ENCODE data around the gene SIGMAR1. TPM values are rescaled to one million over a fixed set of nuclear protein-coding genes. Genes with fewer than 3 reads are reported as not detected.

Gene SIGMAR1
- total RNA-seq, 1 donor from 2014 or later: 73.2 TPM

DNA sequence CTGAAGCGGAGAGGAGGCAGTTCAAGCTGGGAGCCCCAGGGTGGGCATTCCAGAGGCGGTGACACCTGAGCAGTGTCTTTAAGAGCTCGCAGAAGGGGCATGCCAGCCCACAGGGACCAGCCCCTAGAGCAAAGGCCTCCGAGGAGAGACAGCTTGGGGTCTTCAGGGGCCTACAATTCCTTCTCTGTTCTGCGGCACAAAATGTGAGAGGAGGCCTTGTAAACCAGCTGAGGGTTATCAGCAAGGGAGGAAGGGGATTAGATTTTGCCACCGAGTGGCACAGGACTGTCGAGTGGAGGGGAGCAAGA is 505 bp upstream of the SIGMAR1 start:
- no peak for FAIRE-seq
- Mint-ChIP-seq H3K4me1 (ENCODE audit: low read depth, unreplicated experiment) (peaks cover 4% of the 10 kb centered on the region), H3K4me3 (ENCODE audit: unreplicated experiment) (peak overlapping the region; percentile 76), H3K27me3 (ENCODE audit: low read depth, unreplicated experiment) (no peaks in the 10 kb centered on the region), H3K36me3 (ENCODE audit: low read depth, unreplicated experiment) (peaks cover 3% of the 10 kb centered on the region), H3K27ac (ENCODE audit: unreplicated experiment) (peak overlapping the region; percentile 66), H3K9me3 (ENCODE audit: unreplicated experiment) (no peaks in the 10 kb centered on the region)
- peaks cover 25% of the 10 kb centered on the region for H3K79me2 ChIP-seq (ENCODE audit: insufficient read depth, low read length)
- peak overlapping the region; percentile 83 for H3K9ac ChIP-seq (ENCODE audit: low read length)
- no peaks in the 10 kb centered on the region for H3K27me3 ChIP-seq (ENCODE audit: insufficient read depth, low read length)
- H3K36me3 ChIP-seq (ENCODE audit: insufficient read depth, low read length): no peaks in the 10 kb centered on the region
- DNase-seq (ENCODE audit: low read depth): no peak
- peaks cover 27% of the 10 kb centered on the region for H4K20me1 ChIP-seq (ENCODE audit: insufficient read depth, low read length)
- no peak overlapping the region for H3K27ac ChIP-seq (ENCODE audit: low read depth, low read length)
- H2AFZ ChIP-seq (ENCODE audit: low read depth, low read length): peak overlapping the region; percentile 99
- no peaks in the 10 kb centered on the region for H3K9me3 ChIP-seq (ENCODE audit: insufficient read depth, low read depth, low read length)
- H3K4me2 ChIP-seq (ENCODE audit: low read length): peak overlapping the region; percentile 99
- TF ChIP-seq, protein P1, sequence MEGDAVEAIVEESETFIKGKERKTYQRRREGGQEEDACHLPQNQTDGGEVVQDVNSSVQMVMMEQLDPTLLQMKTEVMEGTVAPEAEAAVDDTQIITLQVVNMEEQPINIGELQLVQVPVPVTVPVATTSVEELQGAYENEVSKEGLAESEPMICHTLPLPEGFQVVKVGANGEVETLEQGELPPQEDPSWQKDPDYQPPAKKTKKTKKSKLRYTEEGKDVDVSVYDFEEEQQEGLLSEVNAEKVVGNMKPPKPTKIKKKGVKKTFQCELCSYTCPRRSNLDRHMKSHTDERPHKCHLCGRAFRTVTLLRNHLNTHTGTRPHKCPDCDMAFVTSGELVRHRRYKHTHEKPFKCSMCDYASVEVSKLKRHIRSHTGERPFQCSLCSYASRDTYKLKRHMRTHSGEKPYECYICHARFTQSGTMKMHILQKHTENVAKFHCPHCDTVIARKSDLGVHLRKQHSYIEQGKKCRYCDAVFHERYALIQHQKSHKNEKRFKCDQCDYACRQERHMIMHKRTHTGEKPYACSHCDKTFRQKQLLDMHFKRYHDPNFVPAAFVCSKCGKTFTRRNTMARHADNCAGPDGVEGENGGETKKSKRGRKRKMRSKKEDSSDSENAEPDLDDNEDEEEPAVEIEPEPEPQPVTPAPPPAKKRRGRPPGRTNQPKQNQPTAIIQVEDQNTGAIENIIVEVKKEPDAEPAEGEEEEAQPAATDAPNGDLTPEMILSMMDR (IDR thresholded peaks at IDR 0.05; ENCODE audit: insufficient read depth, low read depth, low read length): no peak
- TF ChIP-seq EZH2 (IDR thresholded peaks at IDR 0.05; ENCODE audit: insufficient read depth, low read length): no peak
- peaks cover 16% of the 10 kb centered on the region for H3K4me1 ChIP-seq (ENCODE audit: insufficient read depth, low read length)
- peak overlapping the region; percentile 76 for H3K4me3 ChIP-seq (ENCODE audit: insufficient read depth, low read depth, low read length)

DNA sequence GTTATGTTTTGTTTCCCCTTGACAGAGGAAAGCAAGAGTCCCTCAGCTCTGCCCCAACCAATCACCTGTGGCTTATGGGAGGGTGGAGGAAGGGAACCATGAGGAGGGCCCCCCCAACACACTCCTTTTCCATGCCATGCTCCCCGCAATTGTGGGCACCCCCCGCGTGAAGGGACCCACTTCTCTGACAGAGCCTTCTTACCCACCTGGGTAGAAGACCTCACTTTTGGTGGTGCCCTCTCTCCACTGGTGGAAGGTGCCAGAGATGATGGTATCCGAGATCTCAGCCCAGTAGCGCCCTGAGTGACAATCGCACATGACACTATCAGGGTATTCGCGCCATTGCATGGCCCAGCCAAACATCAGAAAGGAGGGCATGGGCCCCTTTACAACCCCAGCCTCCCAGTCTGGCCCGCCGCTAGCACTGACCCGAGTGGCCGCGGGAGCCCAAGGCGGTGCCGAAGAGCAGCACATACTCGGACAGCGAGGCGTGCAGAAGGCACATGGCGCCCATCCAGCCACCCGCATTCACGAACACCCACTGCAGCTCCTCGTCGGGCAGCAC is 714 bp downstream of the SIGMAR1 start:
- peak overlapping the region; percentile 53 for H3K27ac Mint-ChIP-seq (ENCODE audit: unreplicated experiment)
- Histone ChIP-seq H3K79me2 (ENCODE audit: insufficient read depth, low read length) (peaks cover 25% of the 10 kb centered on the region), H3K9me3 (ENCODE audit: insufficient read depth, low read depth, low read length) (no peaks in the 10 kb centered on the region), H4K20me1 (ENCODE audit: insufficient read depth, low read length) (peaks cover 27% of the 10 kb centered on the region), H3K4me1 (ENCODE audit: insufficient read depth, low read length) (peaks cover 16% of the 10 kb centered on the region), H3K27ac (ENCODE audit: low read depth, low read length) (peak overlapping the region; percentile 53), H2AFZ (ENCODE audit: low read depth, low read length) (peak overlapping the region; percentile 99), H3K27me3 (ENCODE audit: insufficient read depth, low read length) (no peaks in the 10 kb centered on the region), H3K9ac (ENCODE audit: low read length) (peak overlapping the region; percentile 83), H3K4me2 (ENCODE audit: low read length) (peak overlapping the region; percentile 99), H3K36me3 (ENCODE audit: insufficient read depth, low read length) (no peaks in the 10 kb centered on the region), H3K4me3 (ENCODE audit: insufficient read depth, low read depth, low read length) (peak overlapping the region; percentile 76)
- peaks cover 3% of the 10 kb centered on the region for H3K36me3 Mint-ChIP-seq (ENCODE audit: low read depth, unreplicated experiment)
- no peak for FAIRE-seq
- peaks cover 7% of the 10 kb centered on the region for H3K27me3 Mint-ChIP-seq (ENCODE audit: low read depth, unreplicated experiment)
- H3K4me1 Mint-ChIP-seq (ENCODE audit: low read depth, unreplicated experiment): peaks cover 4% of the 10 kb centered on the region
- H3K9me3 Mint-ChIP-seq (ENCODE audit: unreplicated experiment): no peaks in the 10 kb centered on the region
- peak overlapping the region; percentile 87 for H3K4me3 Mint-ChIP-seq (ENCODE audit: unreplicated experiment)
- DNase-seq (ENCODE audit: low read depth): no peak
- TF ChIP-seq, protein P1 (IDR thresholded peaks at IDR 0.05; ENCODE audit: insufficient read depth, low read depth, low read length): no peak
- TF ChIP-seq EZH2 (IDR thresholded peaks at IDR 0.05; ENCODE audit: insufficient read depth, low read length): no peak

DNA sequence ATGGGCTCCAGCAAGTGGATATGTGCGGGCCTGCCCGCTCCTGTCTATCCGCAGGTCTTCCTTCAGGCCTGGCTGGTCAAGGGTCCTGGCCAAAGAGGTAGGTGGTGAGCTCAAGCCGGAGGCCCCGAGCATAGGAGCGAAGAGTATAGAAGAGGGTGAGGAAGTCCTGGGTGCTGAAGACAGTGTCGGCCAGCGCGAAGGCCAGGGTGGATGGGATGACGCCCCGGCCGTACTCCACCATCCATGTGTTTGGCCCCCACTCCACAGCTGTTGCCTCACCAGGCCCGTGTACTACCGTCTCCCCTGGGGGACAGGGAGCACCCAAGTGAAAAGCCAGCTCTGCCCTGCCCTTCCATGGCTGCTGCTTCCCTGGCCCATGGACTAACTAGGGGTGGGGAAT is 2.0 kb downstream of the SIGMAR1 start:
- Histone ChIP-seq H3K79me2 (ENCODE audit: insufficient read depth, low read length) (peaks cover 25% of the 10 kb centered on the region), H4K20me1 (ENCODE audit: insufficient read depth, low read length) (peaks cover 27% of the 10 kb centered on the region), H3K4me2 (ENCODE audit: low read length) (peak overlapping the region; percentile 50), H3K27ac (ENCODE audit: low read depth, low read length) (no peak overlapping the region), H3K9ac (ENCODE audit: low read length) (no peak overlapping the region), H2AFZ (ENCODE audit: low read depth, low read length) (no peak overlapping the region), H3K36me3 (ENCODE audit: insufficient read depth, low read length) (no peaks in the 10 kb centered on the region), H3K27me3 (ENCODE audit: insufficient read depth, low read length) (peaks cover 4% of the 10 kb centered on the region), H3K4me3 (ENCODE audit: insufficient read depth, low read depth, low read length) (no peak overlapping the region), H3K9me3 (ENCODE audit: insufficient read depth, low read depth, low read length) (no peaks in the 10 kb centered on the region), H3K4me1 (ENCODE audit: insufficient read depth, low read length) (peaks cover 16% of the 10 kb centered on the region)
- Mint-ChIP-seq H3K4me1 (ENCODE audit: low read depth, unreplicated experiment) (peaks cover 4% of the 10 kb centered on the region), H3K36me3 (ENCODE audit: low read depth, unreplicated experiment) (peaks cover 3% of the 10 kb centered on the region), H3K27me3 (ENCODE audit: low read depth, unreplicated experiment) (peaks cover 18% of the 10 kb centered on the region), H3K4me3 (ENCODE audit: unreplicated experiment) (peak overlapping the region; percentile 61), H3K9me3 (ENCODE audit: unreplicated experiment) (no peaks in the 10 kb centered on the region), H3K27ac (ENCODE audit: unreplicated experiment) (no peak overlapping the region)
- DNase-seq (ENCODE audit: low read depth) (no peak), FAIRE-seq (no peak)
- TF ChIP-seq, protein P1 (IDR thresholded peaks at IDR 0.05; ENCODE audit: insufficient read depth, low read depth, low read length): no peak
- TF ChIP-seq EZH2 (IDR thresholded peaks at IDR 0.05; ENCODE audit: insufficient read depth, low read length): no peak

Data from astrocyte (in vitro differentiated cells and primary cell).